ENCODE measurements around the gene MYLK2. TPM values are rescaled to one million over a fixed set of nuclear protein-coding genes. Genes with fewer than 3 reads are reported as not detected.
A peak's percentile ranks its signal among the peaks of the same experiment; 100 is the strongest.

The MYLK2 gene
- total RNA-seq, 2 experiments from 2014 or later, result 0.67 to 0.69 TPM

- Histone ChIP-seq H2AFZ (ENCODE audit: low read length) (no peak overlapping the region), H3K9me2 (ENCODE audit: insufficient read depth, low read length) (no peaks in the 10 kb centered on the region), H4K20me1 (ENCODE audit: insufficient read depth, low read length) (no peaks in the 10 kb centered on the region), H3K4me2 (ENCODE audit: low read length) (no peak overlapping the region), H3K79me2 (ENCODE audit: insufficient read depth, low read depth, low read length) (no peaks in the 10 kb centered on the region), H3K9me3 (ENCODE audit: low read length) (no peaks in the 10 kb centered on the region), H3K27ac (ENCODE audit: low read depth, low read length, poor library complexity, severe bottlenecking) (no peak overlapping the region), H3K4me3 (ENCODE audit: low read depth, low read length, poor library complexity, severe bottlenecking) (no peak overlapping the region), H3K36me3 (ENCODE audit: insufficient read depth, low read length) (peaks cover 97% of the 10 kb centered on the region), H3K4me1 (ENCODE audit: insufficient read depth, low read length, poor library complexity, severe bottlenecking) (no peaks in the 10 kb centered on the region)
- ChIA-PET POLR2A (no interaction called here), CTCF (ENCODE audit: unreplicated experiment) (no interaction called here)
- no peak for DNase-seq (ENCODE audit: low spot score)
- intact Hi-C loops (cut with micrococcal nuclease; ENCODE audit: unreplicated experiment), result no loop called here
- TF ChIP-seq CTCF (conservative IDR thresholded peaks at IDR 0.05; ENCODE audit: low read length) (no peak), EZH2phosphoT487 (IDR thresholded peaks at IDR 0.05; ENCODE audit: borderline replicate concordance, low read depth, low read length) (no peak)
- BruUV-seq (replicated peaks), result no TSS peak
Observed at GRCh38 chr20:31784354-31785044, 34.7 kb upstream of the MYLK2 start.

- BruUV-seq (replicated peaks), result no TSS peak
- TF ChIP-seq EZH2phosphoT487 (IDR thresholded peaks at IDR 0.05; ENCODE audit: borderline replicate concordance, low read depth, low read length) (no peak), CTCF (conservative IDR thresholded peaks at IDR 0.05; ENCODE audit: low read length) (no peak)
- Histone ChIP-seq H3K4me1 (ENCODE audit: insufficient read depth, low read length, poor library complexity, severe bottlenecking) (no peaks in the 10 kb centered on the region), H3K9me3 (ENCODE audit: low read length) (no peaks in the 10 kb centered on the region), H2AFZ (ENCODE audit: low read length) (no peak overlapping the region), H3K9me2 (ENCODE audit: insufficient read depth, low read length) (no peaks in the 10 kb centered on the region), H3K36me3 (ENCODE audit: insufficient read depth, low read length) (peaks cover 97% of the 10 kb centered on the region), H3K4me3 (ENCODE audit: low read depth, low read length, poor library complexity, severe bottlenecking) (no peak overlapping the region), H4K20me1 (ENCODE audit: insufficient read depth, low read length) (no peaks in the 10 kb centered on the region), H3K27ac (ENCODE audit: low read depth, low read length, poor library complexity, severe bottlenecking) (no peak overlapping the region), H3K79me2 (ENCODE audit: insufficient read depth, low read depth, low read length) (no peaks in the 10 kb centered on the region), H3K4me2 (ENCODE audit: low read length) (no peak overlapping the region)
- ChIA-PET CTCF (ENCODE audit: unreplicated experiment) (no interaction called here), POLR2A (interaction anchor here (0.6 kb wide), 1 partner anchor 528 kb away, joined by 4 read pairs; no protein-coding TSS in a partner anchor)
- intact Hi-C loops (cut with micrococcal nuclease; ENCODE audit: unreplicated experiment), result no loop called here
- DNase-seq (ENCODE audit: low spot score), result no peak
Observed at GRCh38 chr20:31785089-31785488, 34.1 kb upstream of the MYLK2 start.

- DNase-seq (ENCODE audit: low spot score), result no peak
- H4K20me1 ChIP-seq (ENCODE audit: insufficient read depth, low read length), result 0 out of 2 replicates have a peak, but pooled peaks cover 2% of the 10 kb centered on the region
- no peak overlapping the region for H3K4me3 ChIP-seq (ENCODE audit: low read depth, low read length, poor library complexity, severe bottlenecking)
- no peak overlapping the region for H3K27ac ChIP-seq (ENCODE audit: low read depth, low read length, poor library complexity, severe bottlenecking)
- H3K4me1 ChIP-seq (ENCODE audit: insufficient read depth, low read length, poor library complexity, severe bottlenecking), result no peaks in the 10 kb centered on the region
- no peaks in the 10 kb centered on the region for H3K9me2 ChIP-seq (ENCODE audit: insufficient read depth, low read length)
- no peak overlapping the region for H2AFZ ChIP-seq (ENCODE audit: low read length)
- TF ChIP-seq CTCF (conservative IDR thresholded peaks at IDR 0.05; ENCODE audit: low read length) (peak; percentile 41), EZH2phosphoT487 (IDR thresholded peaks at IDR 0.05; ENCODE audit: borderline replicate concordance, low read depth, low read length) (no peak)
- H3K36me3 ChIP-seq (ENCODE audit: insufficient read depth, low read length), result peaks cover 97% of the 10 kb centered on the region
- H3K9me3 ChIP-seq (ENCODE audit: low read length), result no peaks in the 10 kb centered on the region
- H3K79me2 ChIP-seq (ENCODE audit: insufficient read depth, low read depth, low read length), result no peaks in the 10 kb centered on the region
- ChIA-PET POLR2A (interaction anchor here (0.7 kb wide), 1 partner anchor 23 kb away, joined by 4 read pairs; no protein-coding TSS in a partner anchor), CTCF (ENCODE audit: unreplicated experiment) (no interaction called here)
- H3K4me2 ChIP-seq (ENCODE audit: low read length), result no peak overlapping the region
- intact Hi-C loops (cut with micrococcal nuclease; ENCODE audit: unreplicated experiment), result no loop called here
- BruUV-seq (replicated peaks), result no TSS peak
Observed at GRCh38 chr20:31788578-31788977, 30.6 kb upstream of the MYLK2 start.
